RKO (cell line): ENCODE data around the gene CDCP1.
"Not testable (repeated sequence)": the region's sequence is repeated elsewhere in the genome, so short reads cannot be mapped to it uniquely, and the experiment has no call there.

Experiments
- DNase-seq: peaks from one replicate; pipeline ENCODE4 v3.0.0-alpha.2; 2016; ENCODE audit warnings: low spot score

Gene CDCP1

DNA sequence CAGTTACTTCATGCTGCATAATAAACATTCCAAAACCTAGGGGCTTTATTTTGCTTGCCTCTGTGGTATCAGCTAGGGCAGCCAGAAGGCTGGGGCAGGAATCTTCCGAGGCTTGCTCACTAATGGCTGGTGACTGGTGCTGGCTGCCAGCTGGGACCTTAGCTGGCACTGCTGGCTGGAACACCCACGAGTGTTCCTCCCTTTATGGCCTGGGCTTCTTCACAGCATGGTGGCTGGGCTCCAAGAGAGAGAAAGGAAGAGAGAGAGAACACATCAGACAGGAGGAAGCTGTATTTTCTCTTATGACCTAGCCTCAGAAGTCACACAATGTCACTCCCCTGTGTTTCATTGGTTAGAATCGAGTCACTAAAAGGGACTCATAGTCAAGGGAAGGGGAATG is 23.9 kb upstream of the CDCP1 start:
- no peak for DNase-seq

DNA sequence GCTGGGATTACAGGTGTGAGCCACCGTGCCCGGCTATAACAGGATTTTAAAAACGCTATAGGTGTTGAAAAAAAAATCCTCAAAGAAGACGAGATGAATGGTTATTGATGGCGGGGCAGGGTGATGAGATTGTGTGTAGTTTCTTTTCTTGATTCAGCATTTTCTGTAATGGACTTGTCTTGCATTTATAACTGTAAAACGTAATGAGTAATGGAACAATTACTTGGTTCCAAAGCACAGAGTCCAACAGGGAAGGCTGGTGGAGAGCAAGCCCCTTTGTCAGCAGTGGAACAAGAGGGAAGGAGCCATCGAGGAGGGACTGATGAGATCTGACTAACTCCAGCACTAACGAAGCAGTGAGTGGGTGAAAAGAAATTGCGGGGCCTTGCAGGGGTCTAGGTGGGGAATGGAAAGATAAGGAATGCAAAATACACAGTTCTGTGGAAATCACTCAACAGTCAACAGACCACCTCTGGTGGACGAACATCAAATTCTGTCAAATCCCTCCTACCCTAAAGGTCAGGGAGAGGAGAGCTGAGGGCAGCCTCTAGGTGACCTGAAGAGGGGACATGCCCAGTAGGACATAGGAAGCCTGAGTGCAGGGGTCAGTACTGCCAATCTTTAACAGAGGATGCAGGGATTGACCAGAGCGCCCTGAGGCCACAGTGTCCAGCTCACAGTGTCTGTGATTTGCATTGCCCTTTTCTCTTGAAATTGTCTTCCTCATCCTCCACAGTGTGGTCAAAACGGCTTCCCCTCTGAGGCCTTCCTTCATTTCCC is 23.1 kb upstream of the CDCP1 start:
- no peak for DNase-seq

DNA sequence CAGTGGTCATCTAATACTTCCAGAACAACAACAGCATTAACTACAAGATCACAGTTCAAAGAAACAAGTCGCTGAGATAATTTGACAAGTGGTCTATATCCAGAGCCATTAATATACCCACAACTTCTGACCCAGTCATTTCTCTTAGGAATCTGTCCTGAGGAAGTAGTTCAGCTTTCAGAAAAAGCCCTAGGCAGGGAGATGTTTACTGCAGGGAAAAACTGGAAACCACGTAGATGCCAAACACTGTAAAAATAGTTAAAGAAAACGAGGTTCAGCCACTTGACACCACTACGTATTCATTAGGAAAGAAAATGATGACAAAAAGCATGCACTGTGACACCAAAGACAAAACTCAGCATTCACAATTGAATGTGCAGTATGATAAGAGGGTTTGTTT is 22.3 kb upstream of the CDCP1 start:
- DNase-seq: no peak

GRCh38 chr3:45167011-45167911 is 21.1 kb upstream of the CDCP1 start:
- peak; percentile 99 for DNase-seq

DNA sequence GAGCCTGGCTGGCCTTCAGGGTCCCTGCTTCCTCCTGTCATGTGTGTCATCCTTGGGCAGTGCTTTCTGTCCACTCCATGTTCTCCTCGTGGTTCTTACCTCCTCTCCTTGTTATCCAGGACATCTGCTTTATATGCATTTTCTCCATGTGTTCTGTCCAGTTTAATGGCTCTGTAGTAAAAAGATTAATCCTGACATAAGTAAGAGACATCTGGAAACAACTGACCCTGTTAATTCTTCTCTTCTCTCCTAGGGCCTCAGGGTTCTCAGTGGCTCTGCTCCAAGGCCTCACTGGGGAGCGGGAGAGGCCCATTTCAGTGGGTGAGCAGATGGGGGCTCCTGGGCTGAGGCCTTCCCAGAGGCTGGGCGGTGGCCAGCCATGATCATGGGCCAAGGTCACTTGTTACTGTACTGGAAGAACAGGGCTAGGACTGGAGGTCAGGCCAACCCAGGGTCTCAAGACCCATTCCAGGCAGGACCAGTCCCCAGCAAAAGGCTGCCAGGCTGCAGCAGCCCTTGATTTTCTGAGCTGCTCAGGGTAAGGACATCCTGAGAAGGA is 20.2 kb upstream of the CDCP1 start:
- DNase-seq: no peak

- DNase-seq: no peak
Measured at GRCh38 chr3:45165497-45166283, 19.5 kb upstream of the CDCP1 start.

GRCh38 chr3:45164056-45164455 is 17.9 kb upstream of the CDCP1 start:
- no peak for DNase-seq

- no peak for DNase-seq
Measured at GRCh38 chr3:45163481-45163880, 17.3 kb upstream of the CDCP1 start.

DNA sequence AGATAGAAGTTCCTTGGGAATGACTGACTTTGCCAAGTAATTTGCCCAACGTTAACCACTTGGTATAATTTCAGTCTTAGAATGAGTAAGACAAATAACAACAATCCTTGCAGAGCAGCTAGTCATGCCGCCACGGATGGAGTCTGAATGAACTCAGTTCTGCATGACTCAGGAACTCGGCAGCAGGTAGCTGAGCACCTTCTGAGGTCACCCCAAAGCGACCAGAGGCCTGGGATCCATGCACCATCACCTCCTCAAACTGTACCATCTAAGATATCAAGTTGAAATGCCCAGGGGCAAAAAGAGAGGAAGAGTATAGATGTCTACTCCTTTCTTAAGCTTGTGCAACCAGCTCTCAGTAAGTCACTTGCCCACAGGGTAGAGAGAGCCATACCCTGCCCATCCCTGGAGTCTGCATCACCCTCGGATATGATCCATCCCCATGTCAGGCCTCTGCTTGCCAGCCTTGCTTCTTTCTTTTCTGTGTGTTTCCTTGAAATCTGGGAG is 8.5 kb upstream of the CDCP1 start:
- DNase-seq: peak; percentile 66

DNA sequence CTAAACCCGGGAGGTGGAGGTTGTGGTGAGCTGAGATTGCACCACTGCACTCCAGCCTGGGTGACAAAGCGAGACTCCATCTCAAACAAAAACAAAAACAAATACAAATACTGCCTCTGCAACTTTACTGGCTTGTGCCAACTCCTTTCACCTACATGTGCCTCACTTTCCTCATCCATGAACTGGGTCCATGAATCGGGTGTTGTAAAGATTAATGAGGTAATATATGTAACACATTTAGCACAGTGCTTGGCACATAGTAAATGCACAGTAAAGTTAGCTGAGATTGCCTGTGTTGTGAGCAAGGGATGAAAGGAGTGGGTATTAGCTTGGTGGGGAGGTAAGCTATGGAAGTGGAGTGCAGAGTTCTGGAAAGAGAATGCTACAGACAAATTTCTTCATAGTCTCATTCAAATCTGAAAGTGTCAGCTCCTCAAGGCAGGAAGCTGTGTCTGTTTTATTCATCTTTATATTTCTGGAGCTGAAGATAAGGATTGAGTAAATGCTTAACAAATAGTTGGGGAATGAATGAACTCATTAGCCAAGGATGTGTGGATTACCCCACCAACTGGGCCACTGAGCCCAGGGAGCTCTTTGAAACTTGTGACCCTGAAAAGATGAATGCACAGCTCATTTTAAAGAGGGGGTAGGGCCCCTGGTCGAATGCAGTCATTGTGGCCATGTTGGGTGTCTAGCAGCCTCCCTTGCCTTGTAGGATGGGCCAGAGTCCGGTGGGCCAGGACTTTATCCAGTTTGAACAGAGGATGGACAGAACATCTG is 7.7 kb upstream of the CDCP1 start:
- DNase-seq: no peak

GRCh38 chr3:45152307-45152706 is 6.1 kb upstream of the CDCP1 start:
- DNase-seq: no peak

DNA sequence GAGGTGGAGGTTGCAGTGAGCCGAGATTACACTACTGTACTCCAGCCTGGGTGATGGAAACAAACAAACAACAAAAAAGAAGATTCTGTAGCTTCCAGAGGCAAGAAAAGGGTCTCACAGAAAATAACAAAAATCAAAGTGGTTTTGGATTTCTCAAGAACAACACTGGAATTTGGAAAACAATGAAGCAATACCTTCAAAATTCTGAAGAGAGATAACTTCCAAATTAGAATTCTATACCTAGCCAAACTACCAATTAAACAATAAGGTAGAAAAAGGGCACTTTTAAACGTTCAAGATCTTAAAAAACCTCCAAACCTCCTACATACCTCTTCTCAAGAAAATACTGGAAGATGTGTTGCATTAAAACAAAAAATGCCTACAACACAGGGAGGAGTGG is 4.9 kb upstream of the CDCP1 start:
- no peak for DNase-seq

GRCh38 chr3:45148921-45149320 is 2.7 kb upstream of the CDCP1 start:
- no peak for DNase-seq

DNA sequence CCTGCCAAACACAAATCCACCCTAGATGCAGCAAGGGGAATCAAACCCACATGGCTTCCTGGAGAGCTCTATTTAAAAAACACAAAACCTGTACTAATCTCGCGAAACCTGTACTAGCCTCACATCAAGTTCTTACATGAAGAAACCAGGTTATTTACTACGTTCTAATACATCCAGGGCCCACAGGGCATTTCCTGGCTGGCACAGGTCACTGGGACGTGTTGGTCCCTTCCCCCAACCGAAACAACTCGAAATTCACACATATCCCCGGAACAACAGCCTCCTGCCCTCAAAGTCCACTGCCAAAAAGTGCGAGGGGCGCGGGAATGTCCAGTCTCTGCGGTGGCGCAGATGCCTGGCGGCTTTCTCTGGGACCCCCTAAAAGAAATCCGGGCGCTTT is 955 bp downstream of the CDCP1 start:
- DNase-seq: peak; percentile 61

GRCh38 chr3:45143673-45144671 is 2.2 kb downstream of the CDCP1 start:
- DNase-seq: peak; percentile 80

DNA sequence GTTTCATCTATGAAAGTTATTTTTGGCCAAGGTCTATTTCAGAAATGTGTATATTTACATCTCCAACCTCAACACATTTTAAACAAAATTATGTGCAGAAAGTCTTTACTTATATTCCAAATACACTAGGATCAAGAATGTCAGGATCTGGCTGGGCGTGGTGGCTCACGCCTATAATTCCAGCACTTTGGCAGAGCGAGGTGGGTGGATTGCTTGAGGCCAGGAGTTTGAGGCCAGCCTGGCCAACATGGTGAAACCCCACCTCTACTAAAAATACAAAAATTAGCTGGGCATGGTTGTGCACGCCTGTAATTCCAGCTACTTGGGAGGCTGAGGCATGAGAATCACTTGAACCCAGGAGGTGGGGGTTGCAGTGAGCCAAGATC is 5.4 kb downstream of the CDCP1 start:
- DNase-seq: not testable (repeated sequence)

- peak; percentile 78 for DNase-seq
Measured at GRCh38 chr3:45140141-45140769, 5.9 kb downstream of the CDCP1 start.

DNA sequence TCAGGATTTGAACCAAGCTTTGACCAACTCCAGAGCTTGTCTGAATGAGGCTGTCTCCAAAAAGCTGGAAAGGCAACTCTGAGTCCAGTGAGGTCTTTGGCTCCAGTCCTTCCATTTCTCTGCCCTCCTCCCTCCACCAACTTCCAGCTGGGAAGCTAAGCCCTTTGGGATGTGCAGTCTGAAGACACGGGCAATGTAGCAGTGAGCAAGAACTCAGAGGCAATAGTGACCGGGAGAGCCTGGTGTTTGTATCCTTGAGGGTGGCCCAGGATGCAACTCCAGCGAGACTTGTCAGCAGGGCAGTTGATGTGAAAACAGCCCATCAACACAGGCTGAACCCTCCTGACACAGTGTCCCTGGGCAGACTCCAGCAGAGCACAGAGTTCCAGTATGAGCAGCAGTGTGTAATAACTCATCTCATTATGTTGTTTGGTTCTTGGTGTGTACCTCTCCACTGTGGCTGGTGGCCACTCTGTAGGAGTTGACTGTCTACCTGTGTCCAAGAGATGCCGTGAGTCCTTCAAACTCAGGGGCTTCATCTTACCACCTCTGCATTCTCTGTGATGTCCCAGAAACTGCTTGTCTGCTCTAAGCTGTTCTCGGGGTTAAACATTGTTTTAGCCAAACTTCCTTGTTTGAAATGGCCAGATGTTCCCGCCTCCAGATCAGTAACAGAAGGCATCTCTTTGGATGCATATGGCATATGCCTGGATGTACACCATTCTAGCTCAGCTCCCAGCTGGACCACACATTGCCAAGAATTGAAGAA is 6.6 kb downstream of the CDCP1 start:
- no peak for DNase-seq
